ENCODE measurements around the gene LRBA. TPM values are rescaled to one million over a fixed set of nuclear protein-coding genes. Genes with fewer than 3 reads are reported as not detected.

Gene LRBA
- total RNA-seq, 3 donors from 2014 or later = 26.9 to 138 (median 93.7) TPM

- Histone ChIP-seq H3K36me3 (no peaks in the 10 kb centered on the region), H3K27ac (no peak overlapping the region), H3K27me3 (no peaks in the 10 kb centered on the region), H3K9me3 (no peaks in the 10 kb centered on the region), H3K4me3 (no peak overlapping the region), H3K4me1 (no peaks in the 10 kb centered on the region)
- DNase-seq (ENCODE audit: low spot score in 2 of 2) = no peak
- intact Hi-C loops (cut with DNase I; ENCODE audit: low total_unique reads) = no loop called here
- TF ChIP-seq, protein P1, sequence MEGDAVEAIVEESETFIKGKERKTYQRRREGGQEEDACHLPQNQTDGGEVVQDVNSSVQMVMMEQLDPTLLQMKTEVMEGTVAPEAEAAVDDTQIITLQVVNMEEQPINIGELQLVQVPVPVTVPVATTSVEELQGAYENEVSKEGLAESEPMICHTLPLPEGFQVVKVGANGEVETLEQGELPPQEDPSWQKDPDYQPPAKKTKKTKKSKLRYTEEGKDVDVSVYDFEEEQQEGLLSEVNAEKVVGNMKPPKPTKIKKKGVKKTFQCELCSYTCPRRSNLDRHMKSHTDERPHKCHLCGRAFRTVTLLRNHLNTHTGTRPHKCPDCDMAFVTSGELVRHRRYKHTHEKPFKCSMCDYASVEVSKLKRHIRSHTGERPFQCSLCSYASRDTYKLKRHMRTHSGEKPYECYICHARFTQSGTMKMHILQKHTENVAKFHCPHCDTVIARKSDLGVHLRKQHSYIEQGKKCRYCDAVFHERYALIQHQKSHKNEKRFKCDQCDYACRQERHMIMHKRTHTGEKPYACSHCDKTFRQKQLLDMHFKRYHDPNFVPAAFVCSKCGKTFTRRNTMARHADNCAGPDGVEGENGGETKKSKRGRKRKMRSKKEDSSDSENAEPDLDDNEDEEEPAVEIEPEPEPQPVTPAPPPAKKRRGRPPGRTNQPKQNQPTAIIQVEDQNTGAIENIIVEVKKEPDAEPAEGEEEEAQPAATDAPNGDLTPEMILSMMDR (IDR thresholded peaks at IDR 0.05) = no peak
- TF ChIP-seq POLR2AphosphoS5 (IDR thresholded peaks at IDR 0.05) = no peak
- no peak for TF ChIP-seq POLR2A (IDR thresholded peaks at IDR 0.05)
These were observed 698.5 kb downstream of the LRBA start for GRCh38 chr4:150316332-150317205.

- H3K27ac ChIP-seq = no peak overlapping the region
- H3K4me1 ChIP-seq = no peaks in the 10 kb centered on the region
- H3K36me3 ChIP-seq = no peaks in the 10 kb centered on the region
- H3K9me3 ChIP-seq = no peaks in the 10 kb centered on the region
- H3K27me3 ChIP-seq = no peaks in the 10 kb centered on the region
- H3K4me3 ChIP-seq = no peak overlapping the region
- no peak for DNase-seq (ENCODE audit: low spot score in 2 of 2)
- TF ChIP-seq, protein P1 (IDR thresholded peaks at IDR 0.05) = no peak
- TF ChIP-seq POLR2AphosphoS5 (IDR thresholded peaks at IDR 0.05) (no peak), POLR2A (IDR thresholded peaks at IDR 0.05) (no peak)
- intact Hi-C loops (cut with DNase I; ENCODE audit: low total_unique reads) = no loop called here
These were observed 699.4 kb downstream of the LRBA start for GRCh38 chr4:150315691-150316090.

DNA sequence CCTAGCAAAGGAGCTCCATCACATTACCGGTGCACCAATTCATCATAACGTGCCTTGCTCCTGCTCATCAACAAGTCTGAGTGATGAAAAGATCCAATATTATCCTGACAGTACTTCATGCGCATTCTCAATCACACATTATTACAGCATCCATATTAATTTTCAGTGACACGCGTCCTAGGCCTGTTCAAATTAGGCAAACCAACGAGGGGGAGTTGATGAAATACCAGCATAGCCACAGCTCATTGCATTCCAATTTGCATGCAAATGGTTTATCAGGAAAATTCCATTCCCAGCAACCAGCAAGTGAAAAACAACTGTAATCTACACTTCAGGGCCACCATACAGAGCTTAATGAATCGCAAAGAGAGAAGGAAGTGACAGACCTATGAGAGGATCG, 699.9 kb downstream of the LRBA start:
- Histone ChIP-seq H3K27me3 (no peaks in the 10 kb centered on the region), H3K27ac (no peak overlapping the region), H3K36me3 (no peaks in the 10 kb centered on the region), H3K4me3 (no peak overlapping the region), H3K9me3 (no peaks in the 10 kb centered on the region), H3K4me1 (no peaks in the 10 kb centered on the region)
- TF ChIP-seq POLR2AphosphoS5 (IDR thresholded peaks at IDR 0.05) (no peak), POLR2A (IDR thresholded peaks at IDR 0.05) (no peak)
- TF ChIP-seq, protein P1 (IDR thresholded peaks at IDR 0.05) = no peak
- DNase-seq (ENCODE audit: low spot score in 2 of 2) = no peak
- intact Hi-C loops (cut with DNase I; ENCODE audit: low total_unique reads) = no loop called here

DNA sequence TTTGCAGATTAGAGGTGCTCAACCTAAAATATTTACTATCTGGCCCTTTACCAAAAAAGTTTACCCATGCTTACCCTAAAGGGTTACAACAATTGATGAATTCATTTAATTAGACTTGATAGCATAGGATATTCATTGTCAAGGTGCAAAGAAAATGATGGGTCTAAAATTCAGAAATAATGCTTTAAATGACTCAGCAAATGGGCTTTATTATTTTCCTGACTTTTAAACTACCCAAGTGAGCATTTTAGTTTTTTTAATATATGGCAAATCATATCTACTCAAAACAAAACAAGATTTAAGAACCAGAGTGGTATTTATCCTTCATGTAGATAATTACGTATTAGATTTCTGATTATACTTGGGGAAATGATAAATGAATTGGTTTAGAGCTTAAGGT, 701.1 kb downstream of the LRBA start:
- Histone ChIP-seq H3K4me3 (no peak overlapping the region), H3K27ac (no peak overlapping the region)
- TF ChIP-seq POLR2A (IDR thresholded peaks at IDR 0.05) (no peak), POLR2AphosphoS5 (IDR thresholded peaks at IDR 0.05) (no peak)

GRCh38 chr4:150310159-150310895, 704.8 kb downstream of the LRBA start:
- no peak overlapping the region for H3K27ac ChIP-seq
- no peak for DNase-seq (ENCODE audit: low spot score in 2 of 2)
- no peaks in the 10 kb centered on the region for H3K9me3 ChIP-seq
- H3K36me3 ChIP-seq = no peaks in the 10 kb centered on the region
- no peaks in the 10 kb centered on the region for H3K27me3 ChIP-seq
- TF ChIP-seq, protein P1 (IDR thresholded peaks at IDR 0.05) = no peak
- TF ChIP-seq POLR2AphosphoS5 (IDR thresholded peaks at IDR 0.05) = no peak
- no peak for TF ChIP-seq POLR2A (IDR thresholded peaks at IDR 0.05)
- no peaks in the 10 kb centered on the region for H3K4me1 ChIP-seq
- intact Hi-C loops (cut with DNase I; ENCODE audit: low total_unique reads) = no loop called here
- H3K4me3 ChIP-seq = no peak overlapping the region

More for the DNA sequence above, 701.1 kb downstream of the LRBA start:
- H3K27me3 ChIP-seq = no peaks in the 10 kb centered on the region
- no peaks in the 10 kb centered on the region for H3K36me3 ChIP-seq
- no peak for DNase-seq (ENCODE audit: low spot score in 2 of 2)
- intact Hi-C loops (cut with DNase I; ENCODE audit: low total_unique reads) = no loop called here
- no peaks in the 10 kb centered on the region for H3K4me1 ChIP-seq
- no peaks in the 10 kb centered on the region for H3K9me3 ChIP-seq

Measured in breast epithelium (tissue), 4 donors.